ENCODE data around the gene ANKRD42. TPM values are rescaled to one million over a fixed set of nuclear protein-coding genes. Genes with fewer than 3 reads are reported as not detected.

ANKRD42 gene
- total RNA-seq, 1 experiment from 2014 or later: 2.6 TPM

- in situ Hi-C loops (cut with HindIII; ENCODE audit: low pct_unique_long_range_greater_than_20kb, low sequenced_read_pairs): no loop called here
- DNase-seq (ENCODE audit: low read depth, low spot score): no peak
Measured at GRCh38 chr11:83166193-83166866, 27.2 kb upstream of the ANKRD42 start.

- in situ Hi-C loops (cut with HindIII; ENCODE audit: low pct_unique_long_range_greater_than_20kb, low sequenced_read_pairs): no loop called here
Measured at GRCh38 chr11:83168756-83169155, 24.8 kb upstream of the ANKRD42 start.

DNA sequence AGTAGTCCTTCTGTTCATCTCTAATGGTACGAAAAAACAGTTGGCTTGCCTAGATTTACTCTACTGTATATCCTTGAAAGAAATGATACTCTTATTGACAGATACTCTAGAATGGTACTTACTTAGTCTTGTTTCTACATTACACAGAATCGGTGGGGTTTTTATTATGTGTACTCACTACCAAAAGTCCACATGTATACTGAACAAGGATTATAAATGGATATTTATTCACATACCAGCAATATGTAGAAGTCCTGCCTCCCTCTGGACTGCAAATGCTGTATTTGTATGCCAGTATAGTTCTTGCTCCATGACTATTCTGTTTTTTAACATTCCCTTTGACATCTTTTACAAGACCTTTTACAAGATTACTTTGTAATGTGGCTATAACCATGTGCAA is 22.6 kb upstream of the ANKRD42 start:
- in situ Hi-C loops (cut with HindIII; ENCODE audit: low pct_unique_long_range_greater_than_20kb, low sequenced_read_pairs): no loop called here
- no peak for DNase-seq (ENCODE audit: low read depth, low spot score)

More at GRCh38 chr11:83168756-83169155, 24.8 kb upstream of the ANKRD42 start:
- no peak for DNase-seq (ENCODE audit: low read depth, low spot score)

GRCh38 chr11:83172551-83172950 is 21.0 kb upstream of the ANKRD42 start:
- in situ Hi-C loops (cut with HindIII; ENCODE audit: low pct_unique_long_range_greater_than_20kb, low sequenced_read_pairs): no loop called here
- DNase-seq (ENCODE audit: low read depth, low spot score): no peak

DNA sequence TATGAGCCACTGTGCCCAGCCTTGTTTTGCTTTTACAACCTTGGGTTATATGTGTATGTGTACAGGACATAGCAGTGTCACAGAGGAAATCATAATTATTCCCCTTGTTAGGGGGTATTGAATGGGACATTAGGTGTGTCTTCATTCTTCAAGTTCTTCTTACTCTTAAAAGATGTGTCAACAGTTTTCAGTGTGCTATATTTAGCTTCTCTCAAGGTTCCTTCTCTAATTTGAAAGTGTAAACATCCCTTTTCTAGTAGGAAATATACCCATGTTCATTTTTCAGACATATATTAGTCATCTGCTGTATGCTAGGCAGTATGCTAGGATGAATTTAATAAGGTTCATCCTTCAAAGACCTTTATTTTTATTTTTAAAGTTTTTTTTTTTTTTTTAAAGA is 19.5 kb upstream of the ANKRD42 start:
- in situ Hi-C loops (cut with HindIII; ENCODE audit: low pct_unique_long_range_greater_than_20kb, low sequenced_read_pairs): no loop called here

DNA sequence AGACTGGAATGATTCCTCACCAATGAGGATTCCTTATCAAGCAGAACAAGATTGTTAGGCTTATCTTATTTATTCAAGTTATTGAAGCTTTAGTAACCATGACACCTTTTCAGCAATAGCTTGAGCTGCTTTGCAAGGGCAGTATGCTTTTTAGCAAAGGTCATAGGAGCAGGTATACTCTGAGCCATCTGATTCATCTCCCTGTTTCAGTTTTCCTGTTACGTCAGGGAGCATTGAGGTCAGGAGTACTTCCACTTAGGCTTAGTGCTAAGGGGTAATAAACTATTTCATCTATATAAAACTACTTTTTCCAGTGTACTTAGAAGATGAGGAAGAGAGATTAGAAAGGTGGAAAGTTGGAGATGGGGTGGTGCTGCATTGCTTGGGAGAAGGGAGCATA is 17.7 kb upstream of the ANKRD42 start:
- in situ Hi-C loops (cut with HindIII; ENCODE audit: low pct_unique_long_range_greater_than_20kb, low sequenced_read_pairs): no loop called here
- no peak for DNase-seq (ENCODE audit: low read depth, low spot score)

More for the DNA sequence above, 19.5 kb upstream of the ANKRD42 start:
- no peak for DNase-seq (ENCODE audit: low read depth, low spot score)

DNA sequence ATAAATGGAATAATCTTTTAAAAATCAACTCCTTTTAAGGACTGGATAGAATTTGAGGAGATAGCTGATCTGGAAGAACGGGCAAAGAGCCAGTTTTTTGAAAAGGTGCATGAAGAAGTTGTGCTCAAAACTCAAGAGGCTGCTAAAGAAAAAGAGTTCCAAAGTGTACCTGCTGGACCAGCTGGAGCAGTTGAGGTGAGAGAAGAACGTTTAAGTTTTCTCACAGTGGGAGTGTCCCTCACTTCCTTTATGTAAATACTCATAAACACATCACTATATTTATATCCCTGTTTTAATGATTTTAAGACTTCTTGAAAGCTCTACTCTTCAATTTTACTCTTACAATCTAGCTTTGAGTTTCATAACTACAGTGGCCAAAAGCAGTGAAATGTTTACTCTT is 11.7 kb upstream of the ANKRD42 start:
- no peak for DNase-seq (ENCODE audit: low read depth, low spot score)
- in situ Hi-C loops (cut with HindIII; ENCODE audit: low pct_unique_long_range_greater_than_20kb, low sequenced_read_pairs): no loop called here

GRCh38 chr11:83185767-83186166 is 7.7 kb upstream of the ANKRD42 start:
- in situ Hi-C loops (cut with HindIII; ENCODE audit: low pct_unique_long_range_greater_than_20kb, low sequenced_read_pairs): no loop called here
- no peak for DNase-seq (ENCODE audit: low read depth, low spot score)

GRCh38 chr11:83187465-83187864 is 6.0 kb upstream of the ANKRD42 start:
- DNase-seq (ENCODE audit: low read depth, low spot score): no peak
- in situ Hi-C loops (cut with HindIII; ENCODE audit: low pct_unique_long_range_greater_than_20kb, low sequenced_read_pairs): no loop called here

GRCh38 chr11:83191491-83191890 is 2.0 kb upstream of the ANKRD42 start:
- in situ Hi-C loops (cut with HindIII; ENCODE audit: low pct_unique_long_range_greater_than_20kb, low sequenced_read_pairs): no loop called here

GRCh38 chr11:83191986-83192385 is 1.5 kb upstream of the ANKRD42 start:
- DNase-seq (ENCODE audit: low read depth, low spot score): no peak
- in situ Hi-C loops (cut with HindIII; ENCODE audit: low pct_unique_long_range_greater_than_20kb, low sequenced_read_pairs): no loop called here

More at GRCh38 chr11:83191491-83191890, 2.0 kb upstream of the ANKRD42 start:
- no peak for DNase-seq (ENCODE audit: low read depth, low spot score)

GRCh38 chr11:83192606-83193245 is 786 bp upstream of the ANKRD42 start:
- in situ Hi-C loops (cut with HindIII; ENCODE audit: low pct_unique_long_range_greater_than_20kb, low sequenced_read_pairs): no loop called here
- no peak for DNase-seq (ENCODE audit: low read depth, low spot score)

DNA sequence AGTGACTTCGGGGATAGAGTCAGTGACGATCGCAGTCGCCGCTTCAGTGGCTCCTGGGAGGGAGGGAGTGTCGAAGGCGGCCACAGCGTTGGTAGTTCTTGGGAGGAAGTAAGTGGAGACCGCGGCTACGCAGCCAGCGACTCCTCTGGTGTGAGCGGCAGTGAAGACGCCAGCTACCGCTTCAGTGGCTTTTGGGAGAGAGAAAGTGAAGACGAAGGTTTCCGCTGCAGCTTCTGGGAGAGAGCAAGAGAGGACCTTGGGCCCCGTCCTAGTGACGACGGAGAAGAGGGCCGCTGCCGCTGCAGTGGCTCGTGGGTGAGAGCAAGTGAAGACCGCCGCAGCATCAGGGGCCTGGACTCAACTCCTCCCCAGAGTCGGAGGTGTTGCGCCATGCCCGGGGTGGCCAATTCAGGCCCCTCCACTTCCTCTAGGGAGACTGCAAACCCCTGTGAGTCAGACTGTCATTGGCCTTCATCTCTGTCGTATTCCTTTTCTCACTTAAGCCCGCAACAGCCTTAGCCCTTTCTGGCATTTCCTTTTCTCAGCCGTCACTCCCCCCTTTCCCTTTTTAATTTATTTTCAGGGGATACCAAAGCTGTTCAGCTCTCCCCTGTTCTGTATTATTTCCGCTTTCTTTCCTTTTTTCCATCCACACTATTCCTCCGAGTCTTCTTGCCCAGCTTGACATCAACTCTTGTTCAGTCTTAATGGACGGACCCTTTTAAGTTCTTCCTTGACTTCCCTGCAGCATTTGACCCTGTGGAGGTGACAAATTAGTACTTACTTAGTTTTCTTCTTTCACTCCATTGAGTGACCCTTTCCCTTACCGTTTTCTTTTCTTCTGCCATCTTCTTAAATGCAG is 1.0 kb downstream of the ANKRD42 start:
- in situ Hi-C loops (cut with HindIII; ENCODE audit: low pct_unique_long_range_greater_than_20kb, low sequenced_read_pairs): no loop called here
- DNase-seq (ENCODE audit: low read depth, low spot score): peak; percentile 17

DNA sequence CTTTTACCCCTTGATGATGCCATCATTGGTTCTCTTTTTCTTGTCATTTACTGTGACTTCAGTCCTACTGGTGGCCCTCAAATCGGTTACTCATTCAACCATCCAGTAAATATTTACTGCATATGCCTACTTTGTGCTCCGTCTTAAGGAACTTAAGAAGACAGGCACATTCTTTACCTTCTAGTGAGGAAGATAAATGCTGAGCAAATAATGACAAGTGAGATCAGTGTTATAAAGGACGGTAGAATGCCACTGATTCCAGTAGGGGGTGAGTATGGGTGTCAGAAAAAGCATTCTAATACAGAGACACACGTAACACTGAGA is 1.6 kb downstream of the ANKRD42 start:
- DNase-seq (ENCODE audit: low read depth, low spot score): no peak
- in situ Hi-C loops (cut with HindIII; ENCODE audit: low pct_unique_long_range_greater_than_20kb, low sequenced_read_pairs): no loop called here

GRCh38 chr11:83195649-83196048 is 2.1 kb downstream of the ANKRD42 start:
- in situ Hi-C loops (cut with HindIII; ENCODE audit: low pct_unique_long_range_greater_than_20kb, low sequenced_read_pairs): no loop called here
- no peak for DNase-seq (ENCODE audit: low read depth, low spot score)

- in situ Hi-C loops (cut with HindIII; ENCODE audit: low pct_unique_long_range_greater_than_20kb, low sequenced_read_pairs): no loop called here
- no peak for DNase-seq (ENCODE audit: low read depth, low spot score)
Measured at GRCh38 chr11:83200035-83200434, 6.5 kb downstream of the ANKRD42 start.

- in situ Hi-C loops (cut with HindIII; ENCODE audit: low pct_unique_long_range_greater_than_20kb, low sequenced_read_pairs): no loop called here
- DNase-seq (ENCODE audit: low read depth, low spot score): no peak
Measured at GRCh38 chr11:83205608-83206185, 12.2 kb downstream of the ANKRD42 start.

- no peak for DNase-seq (ENCODE audit: low read depth, low spot score)
- in situ Hi-C loops (cut with HindIII; ENCODE audit: low pct_unique_long_range_greater_than_20kb, low sequenced_read_pairs): no loop called here
Measured at GRCh38 chr11:83206221-83206620, 12.7 kb downstream of the ANKRD42 start.

All from SK-MEL-5 (cell line).